Transverse colon (tissue), 4 donors: Measurements from ENCODE around the gene PIAS3. TPM values are rescaled to one million over a fixed set of nuclear protein-coding genes. Genes with fewer than 3 reads are reported as not detected.

ENCODE experiments used
- DNase-seq: peaks from one replicate; pipeline ENCODE4 v3.0.0-alpha.2; 2019
- H3K27ac ChIP-seq, 4 donors: fragments of 200-600 bp; sonication (generic); 2 replicates each; pipeline ENCODE4 v1.5.1; 2016 to 2018; ENCODE audit warnings: inconsistent platforms in 4 of 4
- H3K27me3 ChIP-seq: fragments of 200-600 bp; sonication (generic); 2 replicates; pipeline ENCODE4 v1.5.1; 2017; ENCODE audit warnings: inconsistent platforms
- H3K36me3 ChIP-seq, 4 donors: fragments of 200-600 bp; sonication (generic); 2 replicates each; pipeline ENCODE4 v1.5.1; 2017 to 2019; ENCODE audit warnings: inconsistent platforms in 4 of 4
- H3K4me1 ChIP-seq, 4 donors: fragments of 200-600 bp; sonication (generic); 2 replicates each; pipeline ENCODE4 v1.5.1; 2017 to 2020; ENCODE audit warnings: inconsistent platforms in 4 of 4
- H3K4me3 ChIP-seq, 4 donors: fragments of 200-600 bp; sonication (generic); 1 replicate in 1 of 4; 2 replicates in 3 of 4; pipeline versions ENCODE4 v1.5.1 to v1.6.1; 2017 to 2019; ENCODE audit warnings: inconsistent platforms in 4 of 4
- H3K9me3 ChIP-seq, 2 donors: fragments of 200-600 bp; sonication (generic); 2 replicates each; pipeline ENCODE4 v1.5.1; 2017 to 2019; ENCODE audit warnings: inconsistent platforms in 2 of 2
- EP300 ChIP-seq: sonication (generic); formaldehyde crosslinking; IDR thresholded peaks from one replicate; pipeline ENCODE4 v1.6.1; 2017; ENCODE audit warnings: antibody characterized with exemption, low read depth
- POLR2A ChIP-seq: fragments of 450-650 bp; IDR thresholded peaks from one replicate; pipeline ENCODE4 v1.6.1; 2016; ENCODE audit warnings: antibody characterized with exemption, mild to moderate bottlenecking, moderate library complexity
- POLR2AphosphoS5 ChIP-seq, 3 donors: sonication (generic); formaldehyde crosslinking; IDR thresholded peaks; one replicate each; pipeline ENCODE4 v1.6.1; 2016; ENCODE audit warnings: antibody characterized with exemption in 3 of 3
- WGBS, 2 donors: methylation state at CpG; one replicate each; pipeline ENCODE4 v1.1.5; 2018; ENCODE audit warnings: low coverage in 1 of 2; 5-methylcytosine and 5-hydroxymethylcytosine counted together
- in situ Hi-C, 4 donors: fragments of 200-750 bp; cut with MboI; loops; one replicate each; pipeline versions ENCODE4 v1.15.0 to v1.15.1; 2017; ENCODE audit warnings: low sequenced_read_pairs in 3 of 4, low pct_ligation_motif_present in 1 of 4, low pct_unique_long_range_greater_than_20kb in 1 of 4
- intact Hi-C: fragments of 100-400 bp; cut with DNase I; formaldehyde crosslinking; loops from one replicate; pipeline ENCODE4 v1.15.1; 2023; ENCODE audit warnings: low total_unique reads
- total RNA-seq, 4 donors: library from RNA; depleted of rRNA; stranded (reverse); fragments of >200 nt; gene quantifications; one replicate each; pipeline ENCODE4 v1.1.0, GENCODE V29; 2016
- TF ChIP-seq, protein P1 (sequence below), 5 experiments: fragments of 200-600 bp in 3 of 5; fragments of 450-650 bp in 2 of 5; sonication (generic) in 3 of 5; IDR thresholded peaks; 1 replicate in 2 of 5; 2 replicates in 3 of 5; pipeline ENCODE4 v1.5.1; 2016 to 2017; ENCODE audit warnings: antibody characterized with exemption in 5 of 5, inconsistent platforms in 3 of 5, mild to moderate bottlenecking in 2 of 5, moderate library complexity in 1 of 5

The PIAS3 gene
- total RNA-seq, 4 donors from 2014 or later: 10.2 to 71.6 (median 17.8) TPM

DNA sequence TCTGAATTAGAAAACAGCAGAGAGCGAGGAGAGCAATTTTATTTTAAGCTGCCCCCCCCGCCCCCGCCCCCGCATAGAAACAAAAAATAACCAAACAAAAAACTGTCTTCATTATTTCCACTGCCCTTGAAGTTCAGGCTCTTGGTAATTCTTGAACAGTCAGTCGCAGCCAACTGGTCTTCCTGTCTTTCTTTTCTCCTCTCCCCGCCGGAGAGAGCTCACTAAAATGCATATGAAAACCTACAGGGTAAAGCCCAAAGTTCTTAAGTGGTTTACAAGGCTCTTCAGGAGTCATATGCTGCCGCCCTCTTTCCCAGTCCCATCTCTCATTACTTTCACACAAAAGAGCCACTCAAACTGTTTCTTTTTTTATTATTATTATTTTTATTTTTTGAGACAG is 27.9 kb upstream of the PIAS3 start:
- TF ChIP-seq EP300: no peak
- TF ChIP-seq, protein P1, sequence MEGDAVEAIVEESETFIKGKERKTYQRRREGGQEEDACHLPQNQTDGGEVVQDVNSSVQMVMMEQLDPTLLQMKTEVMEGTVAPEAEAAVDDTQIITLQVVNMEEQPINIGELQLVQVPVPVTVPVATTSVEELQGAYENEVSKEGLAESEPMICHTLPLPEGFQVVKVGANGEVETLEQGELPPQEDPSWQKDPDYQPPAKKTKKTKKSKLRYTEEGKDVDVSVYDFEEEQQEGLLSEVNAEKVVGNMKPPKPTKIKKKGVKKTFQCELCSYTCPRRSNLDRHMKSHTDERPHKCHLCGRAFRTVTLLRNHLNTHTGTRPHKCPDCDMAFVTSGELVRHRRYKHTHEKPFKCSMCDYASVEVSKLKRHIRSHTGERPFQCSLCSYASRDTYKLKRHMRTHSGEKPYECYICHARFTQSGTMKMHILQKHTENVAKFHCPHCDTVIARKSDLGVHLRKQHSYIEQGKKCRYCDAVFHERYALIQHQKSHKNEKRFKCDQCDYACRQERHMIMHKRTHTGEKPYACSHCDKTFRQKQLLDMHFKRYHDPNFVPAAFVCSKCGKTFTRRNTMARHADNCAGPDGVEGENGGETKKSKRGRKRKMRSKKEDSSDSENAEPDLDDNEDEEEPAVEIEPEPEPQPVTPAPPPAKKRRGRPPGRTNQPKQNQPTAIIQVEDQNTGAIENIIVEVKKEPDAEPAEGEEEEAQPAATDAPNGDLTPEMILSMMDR (IDR thresholded peaks at IDR 0.05): no peak
- no peak for TF ChIP-seq POLR2A
- TF ChIP-seq POLR2AphosphoS5 (IDR thresholded peaks at IDR 0.05): no peak
- Histone ChIP-seq H3K27ac (no peak overlapping the region), H3K36me3 (no peaks in the 10 kb centered on the region), H3K9me3 (no peaks in the 10 kb centered on the region), H3K27me3 (peaks cover 25% of the 10 kb centered on the region), H3K4me3 (no peak overlapping the region), H3K4me1 (peaks cover 7 to 24% (median 16%) of the 10 kb centered on the region in 4 donors)
- in situ Hi-C loops: loop anchor here in 1 of 4 donors (25.0 kb wide), 1 partner anchor 125 kb away; the partner anchor contains the start of gene HJV
- 50 to 73% methylated on average over 6 to 8 of the region's 8 CpGs for WGBS, 2 donors
- DNase-seq: no peak
- intact Hi-C loops: loop anchor here (5.0 kb wide), 1 partner anchor 125 kb away; no protein-coding TSS in a partner anchor

DNA sequence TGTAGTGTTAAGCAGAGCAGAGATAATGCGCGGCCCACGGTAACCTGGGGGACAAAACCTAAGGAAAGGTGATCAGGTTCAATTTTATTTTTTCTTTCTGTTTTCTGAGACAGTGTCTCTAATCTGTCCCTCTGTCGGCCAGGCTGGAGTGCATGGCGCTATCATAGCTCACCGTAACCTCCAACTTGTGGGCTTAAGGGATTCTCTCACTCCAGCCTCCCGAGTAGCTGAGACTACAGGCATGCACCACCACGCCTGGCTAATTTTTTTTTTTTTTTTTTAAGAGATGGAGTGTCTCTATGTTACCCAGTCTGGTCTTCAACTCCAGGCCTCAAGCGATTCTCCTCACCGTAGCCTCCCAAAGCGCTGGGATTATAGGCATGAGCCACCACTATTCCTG is 27.5 kb upstream of the PIAS3 start:
- no peaks in the 10 kb centered on the region for H3K36me3 ChIP-seq
- H3K9me3 ChIP-seq: no peaks in the 10 kb centered on the region
- H3K27ac ChIP-seq: peak overlapping the region in 1 of 4 donors; percentile 35
- no peak for DNase-seq
- peak overlapping the region; percentile 27 to 82 (median 50) for H3K4me3 ChIP-seq
- TF ChIP-seq EP300 (no peak), POLR2A (no peak), POLR2AphosphoS5 (IDR thresholded peaks at IDR 0.05) (no peak)
- TF ChIP-seq, protein P1 (IDR thresholded peaks at IDR 0.05): no peak
- H3K4me1 ChIP-seq: peaks cover 3 to 19% (median 12%) of the 10 kb centered on the region in 4 donors
- peaks cover 25% of the 10 kb centered on the region for H3K27me3 ChIP-seq
- in situ Hi-C loops: loop anchor here in 1 of 4 donors (25.0 kb wide), 1 partner anchor 126 kb away; the partner anchor contains the start of gene HJV
- intact Hi-C loops: loop anchor here (5.0 kb wide), 1 partner anchor 126 kb away; no protein-coding TSS in a partner anchor
- 32 to 51% methylated on average over 10 to 11 of the region's 11 CpGs for WGBS, 2 donors

DNA sequence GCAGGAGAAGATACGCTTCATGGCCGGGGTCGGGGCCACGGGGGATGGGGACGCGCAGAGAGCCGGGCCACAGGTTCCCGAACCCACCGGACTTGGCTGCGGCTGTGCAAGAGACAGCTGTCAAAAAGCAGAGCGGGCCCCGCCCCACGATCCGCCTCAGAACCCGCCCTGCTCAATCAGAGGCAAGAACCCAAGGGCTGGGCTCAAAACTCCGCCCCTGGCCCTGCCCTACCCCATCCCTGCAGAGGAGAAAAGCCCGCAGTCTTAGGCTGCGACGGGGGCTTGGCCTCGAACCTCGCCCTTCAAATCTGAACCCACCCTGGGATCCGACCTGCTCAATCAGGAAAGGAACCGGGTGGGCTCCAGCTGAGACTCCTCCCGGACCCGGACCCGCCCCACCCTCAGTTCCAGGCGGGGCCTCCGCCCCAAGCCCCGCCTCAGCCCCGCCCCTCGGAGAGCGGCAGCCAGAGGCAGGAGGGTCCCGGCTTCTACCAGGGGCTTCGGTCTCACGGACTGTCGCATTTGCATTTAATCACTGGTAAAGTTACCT is 26.9 kb upstream of the PIAS3 start, which contains the start of gene ANKRD35:
ANKRD35 (minus strand) TSS at position 129 of the 550 bp plus-strand sequence; CDS start at position 21, 108 bp downstream.
- intact Hi-C loops: loop anchor here (5.0 kb wide), 1 partner anchor 126 kb away; no protein-coding TSS in a partner anchor
- peak within 1 kb of the TSS in 1 of 4 donors; percentile 35 for H3K27ac ChIP-seq

DNA sequence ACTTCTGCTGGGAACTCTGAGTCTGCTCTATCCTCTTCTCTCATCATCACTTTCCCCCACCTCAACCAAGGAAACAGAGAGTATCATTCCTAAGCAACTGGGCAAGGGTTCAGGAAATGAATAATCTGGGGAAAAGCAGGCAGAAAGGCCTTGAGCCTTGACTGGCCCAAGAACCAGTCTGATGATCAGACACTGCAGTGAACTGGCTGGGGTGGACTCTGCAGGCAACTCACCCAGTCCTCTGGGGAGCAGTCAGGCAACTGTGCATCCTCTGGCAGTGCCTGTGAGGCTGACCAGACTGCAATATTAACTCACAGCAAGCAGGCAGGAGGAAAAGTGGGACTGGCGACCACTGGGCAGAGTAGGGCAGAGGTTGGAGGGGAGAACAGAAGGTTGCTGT is 25.8 kb upstream of the PIAS3 start:
- no peak for DNase-seq
- intact Hi-C loops (loop anchor here (5.0 kb wide), 1 partner anchor 128 kb away; no protein-coding TSS in a partner anchor), in situ Hi-C loops (loop anchor here in 1 of 4 donors (25.0 kb wide), 1 partner anchor 128 kb away; the partner anchor contains the start of gene HJV)
- peaks cover 0 to 12% (median 7%) of the 10 kb centered on the region in 4 donors for H3K4me1 ChIP-seq
- no peaks in the 10 kb centered on the region for H3K36me3 ChIP-seq
- TF ChIP-seq, protein P1 (IDR thresholded peaks at IDR 0.05): no peak
- no peak for TF ChIP-seq EP300
- no peak for TF ChIP-seq POLR2AphosphoS5 (IDR thresholded peaks at IDR 0.05)
- no peak for TF ChIP-seq POLR2A
- H3K4me3 ChIP-seq: no peak overlapping the region
- H3K27ac ChIP-seq: no peak overlapping the region
- 72% methylated on average over 1 of the region's 1 CpG; no CpG with 5 or more reads in 1 of the 2 donors for WGBS, 2 donors
- H3K27me3 ChIP-seq: peaks cover 25% of the 10 kb centered on the region
- H3K9me3 ChIP-seq: no peaks in the 10 kb centered on the region

More for the DNA sequence above, 26.9 kb upstream of the PIAS3 start, which contains the start of gene ANKRD35:
- Histone ChIP-seq H3K4me1 (peaks cover 0 to 14% (median 8%) of the 10 kb centered on the region in 4 donors), H3K9me3 (no peaks in the 10 kb centered on the region), H3K36me3 (no peaks in the 10 kb centered on the region), H3K27me3 (peaks cover 25% of the 10 kb centered on the region), H3K4me3 (peak within 1 kb of the TSS; percentile 27 to 82 (median 50))
- TF ChIP-seq POLR2AphosphoS5 (IDR thresholded peaks at IDR 0.05) (no peak), EP300 (no peak)
- TF ChIP-seq, protein P1 (IDR thresholded peaks at IDR 0.05): no peak
- in situ Hi-C loops: loop anchor here in 1 of 4 donors (25.0 kb wide), 1 partner anchor 126 kb away; the partner anchor contains the start of gene HJV
- 1% methylated on average over 23 of the region's 36 CpGs; no CpG with 5 or more reads in 1 of the 2 donors for WGBS, 2 donors
- DNase-seq: peak; percentile 87
